MM.1S (cell line): ENCODE results near the gene STX4.

ENCODE experiments used
- DNase-seq: peaks from one replicate; pipeline ENCODE4 v3.0.0-alpha.2; 2015
- H2AFZ ChIP-seq: fragments of 300-600 bp; sonication (generic); 2 replicates; pipeline ENCODE4 v1.6.0; 2016; ENCODE audit warnings: antibody characterized with exemption, low read length
- H3F3A ChIP-seq: fragments of 300-600 bp; sonication (generic); 2 replicates; pipeline ENCODE4 v1.6.1; 2016; ENCODE audit warnings: mild to moderate bottlenecking, antibody characterized with exemption, low read length, moderate library complexity, mixed read lengths; ENCODE audit not compliant: insufficient read depth
- H3K27ac ChIP-seq: fragments of 300-600 bp; sonication (generic); 2 replicates; pipeline ENCODE4 v1.5.1; 2016; ENCODE audit warnings: mild to moderate bottlenecking, low read length
- H3K27me3 ChIP-seq: fragments of 300-600 bp; sonication (generic); replicated peaks from 2 replicates; pipeline ENCODE4 v1.6.0; 2016; ENCODE audit warnings: low read length; ENCODE audit not compliant: insufficient read depth
- H3K36me3 ChIP-seq: fragments of 300-600 bp; sonication (generic); replicated peaks from 2 replicates; pipeline ENCODE4 v1.6.1; 2016; ENCODE audit warnings: mild to moderate bottlenecking, low read length, mixed read lengths; ENCODE audit not compliant: insufficient read depth
- H3K4me1 ChIP-seq: fragments of 300-600 bp; sonication (generic); 2 replicates; pipeline ENCODE4 v1.6.1; 2016; ENCODE audit warnings: low read length, mixed read lengths
- H3K4me2 ChIP-seq: fragments of 300-600 bp; sonication (generic); 2 replicates; pipeline ENCODE4 v1.6.0; 2016; ENCODE audit warnings: low read depth, low read length
- H3K4me3 ChIP-seq: fragments of 300-600 bp; sonication (generic); 2 replicates; pipeline ENCODE4 v1.5.1; 2016; ENCODE audit warnings: low read length, mixed read lengths
- H3K79me2 ChIP-seq: fragments of 300-600 bp; sonication (generic); 2 replicates; pipeline ENCODE4 v1.6.1; 2016; ENCODE audit warnings: mixed run types, low read length, mixed read lengths
- H3K9ac ChIP-seq: fragments of 300-600 bp; sonication (generic); 2 replicates; pipeline ENCODE4 v1.6.1; 2016; ENCODE audit warnings: low read length, mixed read lengths
- H3K9me2 ChIP-seq: fragments of 300-600 bp; sonication (generic); replicated peaks from 2 replicates; pipeline ENCODE4 v1.6.1; 2016; ENCODE audit warnings: mild to moderate bottlenecking, low read length, mixed read lengths; ENCODE audit not compliant: insufficient read depth
- H3K9me3 ChIP-seq: fragments of 300-600 bp; sonication (generic); replicated peaks from 2 replicates; pipeline ENCODE4 v1.6.1; 2016; ENCODE audit warnings: mild to moderate bottlenecking, low read length, mixed read lengths; ENCODE audit not compliant: insufficient read depth
- H4K20me1 ChIP-seq: fragments of 300-600 bp; sonication (generic); 2 replicates; pipeline ENCODE4 v1.6.1; 2016; ENCODE audit warnings: mild to moderate bottlenecking, low read length, moderate library complexity, mixed read lengths; ENCODE audit not compliant: insufficient read depth
- EZH2 ChIP-seq: fragments of 300-600 bp; sonication (generic); optimal IDR thresholded peaks from 2 replicates; pipeline ENCODE3; 2017; ENCODE audit warnings: low read depth, mild to moderate bottlenecking, antibody characterized with exemption, low read length, mixed read lengths
- EZH2phosphoT487 ChIP-seq: fragments of 300-600 bp; sonication (generic); IDR thresholded peaks from 2 replicates; pipeline ENCODE4 v1.6.1; 2018; ENCODE audit warnings: antibody characterized with exemption, low read length
- TF ChIP-seq, protein P1 (sequence below): fragments of 300-600 bp; sonication (generic); IDR thresholded peaks from 2 replicates; pipeline ENCODE4 v1.5.1; 2016; ENCODE audit warnings: antibody characterized with exemption, low read length, mixed read lengths

STX4 gene

DNA sequence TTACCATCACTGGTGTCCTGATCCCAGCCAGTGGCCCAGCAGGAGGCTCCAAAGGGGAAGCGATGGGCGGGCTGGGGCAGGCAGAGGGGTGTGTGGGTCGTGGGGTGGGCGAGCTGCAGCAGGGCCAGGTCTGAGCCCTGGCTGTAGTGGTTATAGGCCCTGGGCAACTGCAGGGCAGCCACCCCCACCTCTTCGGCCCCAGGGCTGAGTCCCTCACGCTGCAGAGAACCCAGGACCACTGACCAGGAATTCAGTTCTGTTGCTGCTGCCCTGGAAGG lies 53.2 kb downstream of the STX4 start:
- Histone ChIP-seq H3K9ac (no peak overlapping the region), H3K4me3 (no peak overlapping the region), H3K27ac (no peak overlapping the region), H3K9me3 (no peaks in the 10 kb centered on the region), H3K27me3 (no peaks in the 10 kb centered on the region), H3F3A (0 out of 2 replicates have a peak, but pooled peaks cover 4% of the 10 kb centered on the region), H3K36me3 (no peaks in the 10 kb centered on the region), H3K9me2 (no peaks in the 10 kb centered on the region), H2AFZ (no peak overlapping the region), H3K4me1 (no peaks in the 10 kb centered on the region), H3K4me2 (no peak overlapping the region), H3K79me2 (peaks cover 2% of the 10 kb centered on the region; the same call in 1 of the 2 replicates), H4K20me1 (no peaks in the 10 kb centered on the region)
- TF ChIP-seq, protein P1, sequence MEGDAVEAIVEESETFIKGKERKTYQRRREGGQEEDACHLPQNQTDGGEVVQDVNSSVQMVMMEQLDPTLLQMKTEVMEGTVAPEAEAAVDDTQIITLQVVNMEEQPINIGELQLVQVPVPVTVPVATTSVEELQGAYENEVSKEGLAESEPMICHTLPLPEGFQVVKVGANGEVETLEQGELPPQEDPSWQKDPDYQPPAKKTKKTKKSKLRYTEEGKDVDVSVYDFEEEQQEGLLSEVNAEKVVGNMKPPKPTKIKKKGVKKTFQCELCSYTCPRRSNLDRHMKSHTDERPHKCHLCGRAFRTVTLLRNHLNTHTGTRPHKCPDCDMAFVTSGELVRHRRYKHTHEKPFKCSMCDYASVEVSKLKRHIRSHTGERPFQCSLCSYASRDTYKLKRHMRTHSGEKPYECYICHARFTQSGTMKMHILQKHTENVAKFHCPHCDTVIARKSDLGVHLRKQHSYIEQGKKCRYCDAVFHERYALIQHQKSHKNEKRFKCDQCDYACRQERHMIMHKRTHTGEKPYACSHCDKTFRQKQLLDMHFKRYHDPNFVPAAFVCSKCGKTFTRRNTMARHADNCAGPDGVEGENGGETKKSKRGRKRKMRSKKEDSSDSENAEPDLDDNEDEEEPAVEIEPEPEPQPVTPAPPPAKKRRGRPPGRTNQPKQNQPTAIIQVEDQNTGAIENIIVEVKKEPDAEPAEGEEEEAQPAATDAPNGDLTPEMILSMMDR: no peak
- TF ChIP-seq EZH2phosphoT487 (no peak), EZH2 (no peak)
- no peak for DNase-seq

DNA sequence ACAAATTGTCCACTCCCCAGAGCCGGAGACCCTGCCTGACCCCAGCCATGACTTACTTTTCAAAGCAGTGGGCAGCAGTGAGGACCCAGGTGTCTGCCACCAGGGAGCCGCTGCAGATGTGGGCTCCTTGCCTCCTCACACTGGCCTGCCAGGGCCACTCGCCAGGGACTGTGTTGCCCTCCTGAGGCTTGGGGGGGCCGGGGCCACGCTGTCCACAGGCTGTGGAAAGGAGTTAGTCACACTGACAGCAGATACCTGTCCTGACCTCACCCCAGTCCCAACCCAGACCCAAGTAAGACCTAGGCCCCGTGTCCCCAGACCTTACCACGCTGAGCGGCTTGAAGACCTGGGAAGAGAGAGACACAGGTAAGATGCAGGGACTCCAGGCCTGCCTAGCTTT lies 54.1 kb downstream of the STX4 start:
- Histone ChIP-seq H2AFZ (no peak overlapping the region), H3K9ac (no peak overlapping the region), H4K20me1 (no peaks in the 10 kb centered on the region), H3K9me3 (no peaks in the 10 kb centered on the region), H3K36me3 (no peaks in the 10 kb centered on the region), H3K4me2 (no peak overlapping the region), H3K4me1 (no peaks in the 10 kb centered on the region), H3K79me2 (peaks cover 4% of the 10 kb centered on the region), H3K9me2 (no peaks in the 10 kb centered on the region), H3K27me3 (no peaks in the 10 kb centered on the region), H3K27ac (no peak overlapping the region), H3F3A (no peaks in the 10 kb centered on the region), H3K4me3 (no peak overlapping the region)
- DNase-seq: no peak
- TF ChIP-seq, protein P1: no peak
- TF ChIP-seq EZH2phosphoT487 (no peak), EZH2 (no peak)

DNA sequence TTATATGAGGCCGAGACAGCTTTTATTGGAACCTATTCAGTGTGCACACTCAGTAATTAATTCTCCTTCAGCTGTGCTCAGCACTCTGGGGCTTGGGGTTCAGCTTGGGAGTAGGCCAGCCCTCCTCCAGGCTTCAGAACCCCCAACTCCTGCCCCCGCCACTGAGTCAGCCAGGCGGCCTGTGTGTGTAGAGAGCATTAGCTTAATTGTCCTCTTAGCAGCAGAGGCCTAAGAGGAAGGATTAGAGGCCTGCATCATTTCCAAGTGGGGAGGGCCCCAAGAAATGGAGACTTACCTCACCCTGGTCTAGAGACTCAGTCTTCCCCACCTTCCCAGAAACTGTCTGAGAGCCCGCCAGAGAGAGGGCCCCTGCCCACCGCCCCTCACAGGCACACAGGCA lies 54.6 kb downstream of the STX4 start:
- no peaks in the 10 kb centered on the region for H4K20me1 ChIP-seq
- no peaks in the 10 kb centered on the region for H3K4me1 ChIP-seq
- no peaks in the 10 kb centered on the region for H3K9me2 ChIP-seq
- DNase-seq: no peak
- H3K36me3 ChIP-seq: no peaks in the 10 kb centered on the region
- peaks cover 9% of the 10 kb centered on the region for H3K79me2 ChIP-seq
- no peak overlapping the region for H3K4me3 ChIP-seq
- no peak overlapping the region for H3K4me2 ChIP-seq
- H3K27ac ChIP-seq: no peak overlapping the region
- H3K27me3 ChIP-seq: no peaks in the 10 kb centered on the region
- TF ChIP-seq, protein P1: no peak
- no peak for TF ChIP-seq EZH2phosphoT487
- no peaks in the 10 kb centered on the region for H3F3A ChIP-seq
- H2AFZ ChIP-seq: no peak overlapping the region
- H3K9me3 ChIP-seq: no peaks in the 10 kb centered on the region
- H3K9ac ChIP-seq: no peak overlapping the region
